Renal pelvis (tissue), 4 donors: Measurements from ENCODE around the gene TXNDC12. TPM values are rescaled to one million over a fixed set of nuclear protein-coding genes. Genes with fewer than 3 reads are reported as not detected.
"Not testable (repeated sequence)": the region's sequence is repeated elsewhere in the genome, so short reads cannot be mapped to it uniquely, and the experiment has no call there.

Source experiments
- DNase-seq: peaks from one replicate; pipeline ENCODE4 v3.0.0-alpha.2; 2013
- polyA plus RNA-seq, 3 donors: library from polyadenylated mRNA; unstranded; fragments of 120-200 nt; gene quantifications; one replicate each; pipeline ENCODE4 v1.2.1, GENCODE V29; 2013; ENCODE audit not compliant: insufficient read length in 3 of 3

TXNDC12 gene
- polyA plus RNA-seq, 3 donors: 66.7 to 80.5 (median 79.3) TPM

DNA sequence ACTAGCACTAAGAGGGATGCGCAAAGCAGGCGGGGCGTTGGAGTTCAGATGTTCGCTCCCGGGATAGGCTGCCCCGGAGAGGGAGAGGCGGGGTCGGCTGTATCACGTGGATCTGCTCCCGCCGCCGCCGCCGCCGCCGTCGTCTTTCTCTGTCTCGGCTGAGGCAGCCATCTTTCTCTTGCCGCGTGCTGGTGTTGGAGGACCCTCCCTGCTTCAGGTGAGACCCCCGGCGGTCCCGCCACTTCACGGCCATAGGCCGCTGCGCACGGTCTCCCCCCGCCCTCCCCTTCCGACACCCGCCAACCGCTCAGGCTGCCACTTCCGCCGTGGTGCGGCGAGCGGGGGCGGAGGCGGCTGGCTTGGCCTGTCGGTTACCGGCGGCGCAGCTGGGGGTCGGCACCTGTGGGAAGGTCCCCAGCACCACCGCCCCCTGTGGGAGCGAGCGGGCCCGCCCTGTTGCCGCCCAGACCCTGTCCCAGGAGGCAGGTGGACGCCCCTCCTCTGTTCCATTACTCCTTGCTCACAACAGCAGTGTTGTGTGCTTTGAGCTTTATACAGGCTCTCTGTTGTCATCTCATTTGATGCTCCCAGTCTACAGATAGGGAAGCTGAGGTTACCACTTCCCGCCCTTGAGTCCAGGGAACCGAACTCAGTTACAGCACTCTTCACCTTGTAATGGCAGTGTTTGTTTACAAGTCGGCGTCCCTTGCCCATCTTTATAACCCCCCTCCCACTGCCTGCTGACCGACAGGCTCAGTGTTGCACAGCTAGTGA, 1.4 kb upstream of the TXNDC12 start, which contains the start of gene BTF3L4:
Gene BTF3L4 (plus strand): TSS at position 133 of the 774 bp plus-strand sequence. CDS start 3,553 bp downstream, outside the sequence.
- DNase-seq: peak; percentile 95

DNA sequence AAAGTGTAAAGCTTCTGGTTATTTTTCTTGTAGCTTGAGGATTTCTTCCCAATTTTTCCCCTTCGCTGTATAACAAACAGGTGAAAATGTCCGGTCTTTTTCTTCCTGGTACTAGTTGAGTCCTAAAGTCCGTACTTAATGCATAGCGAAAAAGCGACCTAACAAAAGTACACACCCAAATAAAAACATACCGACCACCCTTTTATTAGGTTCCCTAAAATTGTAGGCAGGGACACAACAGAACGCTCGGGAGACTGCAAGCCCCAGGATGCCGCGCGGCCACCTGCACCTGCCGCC, 823 bp upstream of the TXNDC12 start:
- DNase-seq: no peak

DNA sequence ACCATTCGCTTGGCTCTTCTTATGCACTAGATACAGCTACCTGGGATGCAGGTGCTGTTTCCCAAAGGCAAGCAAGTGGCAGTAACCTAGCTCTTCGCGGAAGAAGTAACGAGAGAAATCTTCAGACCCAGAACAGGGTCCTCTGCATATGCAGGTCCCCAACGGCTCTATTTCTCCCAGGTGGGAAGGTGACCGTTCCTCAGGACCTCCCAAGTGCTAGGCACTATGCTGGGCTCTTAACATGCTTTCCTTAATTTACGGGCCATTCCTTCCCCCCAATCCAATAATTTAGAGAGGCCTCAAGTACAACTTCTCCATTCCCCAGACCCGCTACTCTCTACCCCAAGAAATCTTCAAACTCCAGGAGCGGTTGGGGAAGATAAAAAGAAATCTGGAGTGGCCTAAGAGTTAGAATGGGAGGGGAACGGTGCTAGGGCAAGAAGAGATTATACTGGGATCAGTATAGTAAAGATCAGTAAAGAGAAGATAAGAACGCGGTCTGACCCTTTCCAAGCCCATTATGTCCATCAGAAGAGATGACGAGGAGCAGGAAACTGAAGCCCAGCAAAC, 410 bp downstream of the TXNDC12 start:
- no peak for DNase-seq

DNA sequence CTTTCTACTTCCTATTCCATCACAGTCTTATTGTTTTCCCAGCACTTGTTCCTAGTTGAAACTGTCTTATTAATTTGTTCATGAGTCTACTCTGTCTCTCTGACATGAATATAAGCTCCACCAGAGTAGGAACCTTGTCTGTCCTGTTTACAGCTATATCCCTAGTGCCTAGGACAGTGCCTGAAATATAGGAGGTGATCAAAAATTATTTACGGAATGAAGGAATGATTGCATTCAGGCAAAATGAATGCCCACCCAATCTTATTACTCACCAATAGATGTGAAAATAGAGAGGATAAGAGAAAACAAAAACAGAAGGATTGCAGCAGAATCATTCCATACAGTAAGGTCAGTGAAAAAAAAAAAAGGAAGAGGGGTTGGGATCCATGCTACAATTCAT, 1.1 kb downstream of the TXNDC12 start:
- DNase-seq: no peak

DNA sequence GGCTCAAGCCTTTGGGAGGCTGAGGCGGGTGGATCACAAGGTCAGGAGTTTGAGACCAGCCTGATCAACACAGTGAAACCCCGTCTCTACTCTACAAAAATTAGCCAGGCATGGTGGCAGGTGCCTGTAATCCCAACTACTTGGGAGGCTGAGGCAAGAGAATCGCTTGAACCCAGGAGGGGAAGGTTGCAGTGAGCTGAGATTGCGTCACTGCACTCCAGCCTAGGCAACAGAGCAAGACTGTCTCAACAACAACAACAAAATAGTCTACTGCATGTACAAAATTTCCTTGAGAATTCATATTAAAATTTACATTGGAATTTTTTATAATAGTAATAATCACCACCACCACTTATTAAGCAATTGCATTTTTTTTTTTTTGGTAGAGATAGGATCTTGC, 5.7 kb downstream of the TXNDC12 start:
- not testable (repeated sequence) for DNase-seq

DNA sequence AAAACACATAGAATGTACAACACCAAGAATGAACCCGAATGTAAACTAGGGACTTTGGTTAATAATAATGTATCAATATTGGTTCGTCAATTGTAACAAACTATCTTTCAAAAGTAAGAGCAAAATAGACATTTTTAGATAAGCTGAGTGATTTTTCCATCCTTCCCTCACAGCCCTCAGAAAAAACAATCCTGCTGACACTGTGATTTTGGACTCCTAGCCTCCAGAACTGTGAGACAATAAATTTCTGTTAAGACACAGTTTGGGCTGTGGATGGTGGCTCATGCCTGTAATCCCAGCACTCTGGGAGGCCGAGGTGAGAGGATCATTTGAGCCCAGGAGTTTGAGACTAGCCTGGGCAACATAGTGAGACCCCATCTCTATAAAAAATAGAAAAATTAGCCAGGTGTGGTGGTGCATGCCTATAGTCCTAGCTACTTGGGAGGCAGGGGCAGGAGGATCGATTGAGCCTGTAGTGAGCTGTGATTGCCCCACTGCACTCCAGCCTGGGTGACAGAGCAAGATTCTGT, 9.3 kb downstream of the TXNDC12 start:
- DNase-seq: not testable (repeated sequence)

DNA sequence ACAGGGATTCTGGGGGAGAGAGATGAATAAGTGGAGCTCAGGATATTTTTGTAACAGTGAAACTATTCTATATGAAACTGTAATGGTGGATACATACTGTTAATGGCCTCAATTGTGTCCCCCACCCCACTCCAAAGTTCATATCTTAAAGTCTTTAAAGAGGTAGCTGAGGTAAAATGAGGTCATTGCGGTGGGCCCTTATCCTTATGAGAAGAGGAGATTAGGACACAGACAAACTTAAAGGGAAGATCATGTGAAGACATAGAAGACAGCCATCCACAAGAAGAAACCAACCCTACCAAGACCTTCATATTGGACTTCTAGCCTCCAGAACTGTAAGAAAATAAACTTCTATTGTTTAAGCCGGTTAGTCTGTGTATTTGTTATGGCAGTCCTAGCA, 9.8 kb downstream of the TXNDC12 start:
- DNase-seq: no peak

DNA sequence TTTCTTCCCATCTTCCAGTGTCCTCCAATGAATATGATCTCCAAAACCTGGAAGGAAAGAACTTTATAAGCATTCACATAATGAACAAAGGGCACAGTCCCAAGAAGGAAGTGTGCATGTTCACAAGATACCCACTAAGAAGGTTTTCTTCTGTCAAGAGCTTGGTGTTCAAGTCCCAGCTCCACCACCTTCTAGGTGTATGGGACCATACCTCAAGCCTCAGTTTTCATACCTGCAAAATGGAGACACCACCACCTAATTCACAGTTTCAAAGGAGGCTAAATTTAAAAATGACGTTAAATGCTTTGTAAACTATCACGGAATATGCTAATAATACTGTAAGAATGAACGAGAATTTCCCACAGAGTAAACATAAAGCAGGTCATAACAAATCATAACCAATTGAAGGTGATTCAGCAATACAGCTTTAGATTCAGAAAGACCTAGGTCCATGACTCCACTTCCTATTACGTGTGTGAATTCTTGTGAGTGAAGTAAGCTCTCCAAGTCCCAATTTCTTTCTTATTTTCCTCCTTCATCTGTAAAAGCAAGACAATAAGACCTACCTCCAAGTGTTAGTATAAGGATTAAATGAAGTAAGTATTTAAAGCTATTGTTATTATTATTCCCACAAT, 13.3 kb downstream of the TXNDC12 start:
- DNase-seq: no peak

DNA sequence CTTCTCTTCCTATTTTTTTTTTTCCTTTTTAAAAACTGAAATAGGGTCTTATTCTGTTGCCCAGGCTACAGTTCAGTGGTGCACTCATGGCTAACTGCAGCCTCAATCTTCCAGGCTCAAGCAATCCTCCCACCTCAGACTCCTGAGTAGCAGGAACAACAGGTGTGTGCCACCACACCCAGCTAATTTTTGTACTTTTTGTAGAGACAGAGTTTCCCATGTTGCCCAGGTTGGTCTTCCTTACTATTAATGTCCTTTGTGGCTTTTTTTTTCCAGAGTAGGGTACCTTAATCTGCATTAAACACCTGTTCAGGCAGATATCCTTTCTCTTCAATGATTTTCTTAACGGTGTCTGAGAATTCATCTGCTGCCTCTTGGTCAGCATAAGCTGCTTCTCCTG, 17.1 kb downstream of the TXNDC12 start:
- DNase-seq: no peak

DNA sequence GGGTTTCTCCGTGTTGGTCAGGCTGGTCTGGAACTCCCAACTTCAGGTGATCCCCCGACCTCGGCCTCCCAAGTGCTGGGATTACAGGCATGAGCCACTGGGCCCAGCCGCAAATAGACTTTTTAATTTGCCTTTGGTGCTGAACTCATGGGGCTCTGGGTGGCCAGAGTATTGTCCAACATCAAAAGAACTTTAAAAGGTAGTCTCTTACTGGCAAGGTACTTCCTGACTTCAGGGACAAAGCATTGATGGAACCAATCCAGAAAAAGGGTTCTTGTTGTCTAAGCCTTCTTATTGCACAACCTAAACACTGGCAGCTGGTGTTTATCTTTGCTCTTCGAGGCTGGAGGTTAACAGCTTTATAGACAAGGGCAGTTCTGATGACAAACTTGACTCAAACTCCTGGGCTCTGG, 17.6 kb downstream of the TXNDC12 start:
- no peak for DNase-seq

DNA sequence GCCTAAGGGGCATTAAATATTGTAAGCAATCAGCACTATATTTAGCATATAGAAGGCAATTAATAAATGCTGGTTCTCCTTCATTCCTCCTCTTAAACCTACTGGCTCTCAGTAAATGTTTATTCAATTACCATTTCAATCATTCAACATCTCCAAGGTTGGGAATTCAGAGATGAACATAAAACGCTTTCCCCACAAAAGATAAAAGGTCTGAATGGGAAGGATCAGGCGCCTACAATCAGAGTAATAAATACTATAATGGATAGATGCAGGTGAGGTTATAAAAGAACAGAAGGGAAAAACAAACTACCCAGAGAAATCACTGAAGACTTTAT, 21.0 kb downstream of the TXNDC12 start:
- no peak for DNase-seq

DNA sequence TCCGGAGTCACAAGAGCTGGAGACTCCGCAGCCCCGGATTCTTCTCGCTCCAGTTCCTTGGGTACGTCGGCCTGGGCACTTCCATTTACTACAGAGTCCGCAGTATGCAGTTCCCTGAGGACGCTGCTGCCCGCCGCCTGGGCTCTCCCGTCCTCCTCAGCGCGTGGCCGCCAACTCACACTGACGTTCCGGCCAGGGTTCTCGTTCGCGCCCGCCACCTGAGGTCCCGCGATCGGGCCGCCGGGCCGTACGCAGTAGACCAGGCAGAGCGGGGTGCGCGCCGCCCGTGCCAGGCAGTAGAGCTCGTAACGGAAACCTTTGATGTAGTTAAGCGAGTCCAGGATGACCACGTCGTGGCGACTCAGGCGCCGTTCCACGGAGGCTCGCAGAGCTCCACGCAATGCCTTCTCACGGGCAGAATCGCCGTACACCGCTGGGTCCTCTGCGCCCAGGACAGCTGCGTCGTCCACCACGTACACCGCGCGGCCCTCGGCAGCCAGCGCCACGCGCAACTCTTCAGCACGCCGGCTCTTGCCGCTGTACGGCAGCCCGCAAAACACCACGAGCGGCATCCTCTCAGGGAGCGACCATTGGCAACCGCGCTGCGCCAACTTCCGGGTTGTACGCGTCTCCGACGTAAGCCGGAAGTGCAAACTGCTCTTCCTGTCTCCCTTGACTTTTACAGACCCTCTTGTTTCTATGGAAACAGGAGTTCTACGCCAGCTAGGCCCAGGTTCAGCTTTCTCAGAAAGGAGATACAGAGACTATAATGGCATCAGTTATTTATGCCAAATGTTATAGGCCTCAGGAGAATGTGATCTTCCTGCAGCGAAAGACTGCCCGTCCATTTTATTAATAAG, 21.6 kb downstream of the TXNDC12 start, which contains the start of gene KTI12:
Gene KTI12 (minus strand): TSS at position 621 of the 860 bp plus-strand sequence. CDS start 49 bp downstream, at position 572.
- peak; percentile 91 for DNase-seq

DNA sequence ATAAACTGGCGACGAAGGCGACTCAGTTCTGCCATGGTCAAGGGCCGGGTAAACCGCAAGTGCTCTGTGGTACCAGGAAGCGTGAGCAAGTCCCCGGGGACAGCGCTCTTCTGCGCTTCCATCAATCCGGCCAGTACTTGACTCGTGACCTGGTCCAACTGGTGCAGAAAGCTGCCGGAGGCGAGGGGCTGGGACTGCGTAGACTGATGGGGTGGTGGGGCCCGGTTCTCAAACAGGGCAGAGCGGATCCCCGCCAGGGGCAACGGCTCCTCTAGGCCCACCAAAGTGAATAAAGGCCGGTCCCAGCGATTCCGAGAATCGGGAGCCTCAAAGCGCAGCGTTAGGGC, 22.2 kb downstream of the TXNDC12 start:
- DNase-seq: no peak

DNA sequence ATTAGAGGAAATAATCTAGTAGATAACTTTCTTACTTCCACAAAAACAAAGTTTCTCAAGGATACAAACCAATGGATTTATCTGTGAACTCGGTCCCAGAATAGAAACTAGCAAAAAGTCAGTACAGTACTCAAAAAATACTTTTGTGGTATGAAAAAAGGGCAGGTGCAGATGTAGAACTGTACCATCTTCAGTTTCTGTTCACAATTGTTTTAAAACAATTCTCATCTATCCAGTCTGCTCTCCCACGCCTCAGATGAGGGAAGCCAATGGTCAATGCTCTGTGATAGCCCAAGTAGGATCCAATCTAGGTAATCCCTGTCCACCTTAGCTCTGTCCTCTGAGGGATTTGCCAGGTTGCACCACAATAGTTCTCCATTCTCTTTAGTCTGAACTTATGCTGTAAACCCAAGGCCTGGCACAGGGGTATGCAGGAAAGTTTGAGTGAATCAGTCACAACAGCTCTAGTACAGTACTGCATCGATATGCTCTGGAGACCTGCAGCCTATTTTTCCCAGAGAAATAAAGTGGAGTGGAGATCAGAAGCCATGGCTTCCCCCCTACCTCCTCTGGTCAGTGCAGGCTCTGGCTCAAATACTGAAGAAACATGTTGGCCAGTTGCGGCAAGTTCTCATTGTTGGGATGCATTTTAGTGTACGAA, 22.7 kb downstream of the TXNDC12 start:
- DNase-seq: no peak

DNA sequence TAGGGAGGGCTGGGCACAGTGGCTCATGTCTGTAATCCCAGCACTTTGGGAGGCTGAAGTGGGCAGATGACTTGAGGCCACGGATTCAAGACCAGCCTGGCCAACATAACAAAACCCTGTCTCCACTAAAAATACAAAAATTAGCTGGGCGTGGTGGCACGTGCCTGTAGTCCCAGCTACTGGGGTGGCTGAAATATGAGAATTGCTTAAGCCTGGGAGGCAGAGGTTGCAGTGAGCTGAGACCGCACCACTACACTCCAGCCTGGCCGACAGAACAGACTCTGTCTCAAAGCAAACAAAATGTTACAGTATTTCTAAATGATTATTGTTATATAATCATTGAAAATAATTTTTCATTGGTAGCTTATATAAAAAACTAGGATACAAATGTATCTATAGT, 26.2 kb downstream of the TXNDC12 start:
- not testable (repeated sequence) for DNase-seq

DNA sequence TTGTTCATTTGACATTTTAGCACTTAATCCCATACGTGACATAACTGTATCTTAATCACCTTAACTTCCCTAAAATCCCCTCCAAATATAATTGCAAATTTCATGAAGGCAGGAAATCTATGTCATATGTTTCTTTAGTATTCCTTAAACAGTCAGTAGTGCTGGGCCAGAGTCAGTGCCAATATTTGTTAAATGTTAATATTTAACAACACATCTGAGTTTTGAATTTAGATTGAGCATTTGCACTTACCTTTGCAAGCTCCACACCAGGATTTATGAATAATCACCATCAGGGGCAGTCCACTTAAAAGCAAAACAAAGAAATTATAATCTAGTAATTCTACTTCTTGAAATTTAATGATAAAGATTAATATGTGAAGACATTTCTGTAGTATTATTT, 26.7 kb downstream of the TXNDC12 start:
- DNase-seq: no peak

DNA sequence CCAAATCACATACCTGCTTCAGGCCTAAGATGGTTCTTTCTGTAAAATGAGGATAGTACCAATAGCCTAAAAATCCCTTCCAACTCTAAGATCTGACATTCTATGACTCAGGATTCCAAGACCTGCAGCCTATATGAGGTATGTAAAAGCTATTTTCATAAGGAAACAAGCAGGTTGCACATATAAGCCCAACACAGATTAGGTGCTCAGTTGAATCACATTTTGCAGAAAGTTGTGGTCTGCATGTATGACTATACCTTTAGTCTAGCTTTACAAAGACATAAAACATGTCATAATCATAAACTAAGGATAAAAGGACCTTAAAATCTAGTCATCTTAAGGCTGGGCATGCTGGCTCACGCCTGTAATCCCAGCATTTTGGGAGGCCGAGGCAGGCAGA, 28.7 kb downstream of the TXNDC12 start:
- no peak for DNase-seq

DNA sequence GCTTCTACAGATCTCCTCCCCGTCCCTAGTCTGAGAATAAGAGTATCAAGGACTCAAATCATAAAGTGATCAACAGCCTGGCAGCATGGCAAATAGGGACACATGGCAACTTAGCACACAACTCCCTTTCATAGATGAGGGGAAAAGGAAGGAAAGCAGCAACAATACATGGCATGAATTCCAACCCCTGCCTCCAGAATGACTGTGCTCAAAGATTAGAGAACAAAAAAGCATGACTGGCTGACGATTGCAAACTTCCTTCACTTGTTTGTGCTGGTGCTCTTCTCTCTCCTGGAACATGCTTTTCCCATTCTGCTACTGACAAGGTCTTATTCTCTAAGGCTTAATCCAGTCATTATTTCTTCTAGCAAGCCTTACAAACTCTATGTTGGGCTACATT, 32.9 kb downstream of the TXNDC12 start:
- no peak for DNase-seq

DNA sequence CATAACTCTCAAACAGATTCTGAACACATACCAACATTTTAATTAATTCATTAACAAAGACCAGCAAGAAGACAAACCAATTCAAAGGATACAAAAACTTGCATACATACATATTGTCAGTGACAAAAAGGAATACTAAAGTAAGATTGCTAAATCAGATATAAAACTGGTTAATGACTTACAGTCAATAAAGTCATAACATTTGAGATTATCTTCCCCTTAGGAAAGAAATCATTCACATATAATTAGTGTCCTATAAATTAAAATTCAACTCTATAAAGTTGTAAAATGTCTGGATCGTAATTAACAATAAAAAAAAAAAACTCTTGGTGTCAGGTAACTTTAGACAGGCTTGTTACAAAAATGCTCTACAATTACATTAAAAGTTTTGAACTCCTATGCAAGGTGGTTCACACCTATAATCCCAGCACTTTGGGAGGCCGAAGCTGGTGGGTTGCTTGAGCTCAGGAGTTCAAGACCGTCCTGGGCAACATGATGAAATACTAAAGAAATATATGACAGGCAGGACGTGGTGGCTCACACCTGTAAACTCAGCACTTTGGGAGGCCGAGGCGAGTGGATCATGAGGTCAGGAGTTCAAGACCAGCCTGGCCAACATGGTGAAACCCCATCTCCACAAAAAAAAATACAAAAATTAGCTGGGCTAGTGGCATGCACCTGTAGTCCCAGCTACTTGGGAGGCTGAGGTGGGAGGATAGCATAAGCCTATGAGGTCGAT, 46.8 kb downstream of the TXNDC12 start:
- DNase-seq: no peak

DNA sequence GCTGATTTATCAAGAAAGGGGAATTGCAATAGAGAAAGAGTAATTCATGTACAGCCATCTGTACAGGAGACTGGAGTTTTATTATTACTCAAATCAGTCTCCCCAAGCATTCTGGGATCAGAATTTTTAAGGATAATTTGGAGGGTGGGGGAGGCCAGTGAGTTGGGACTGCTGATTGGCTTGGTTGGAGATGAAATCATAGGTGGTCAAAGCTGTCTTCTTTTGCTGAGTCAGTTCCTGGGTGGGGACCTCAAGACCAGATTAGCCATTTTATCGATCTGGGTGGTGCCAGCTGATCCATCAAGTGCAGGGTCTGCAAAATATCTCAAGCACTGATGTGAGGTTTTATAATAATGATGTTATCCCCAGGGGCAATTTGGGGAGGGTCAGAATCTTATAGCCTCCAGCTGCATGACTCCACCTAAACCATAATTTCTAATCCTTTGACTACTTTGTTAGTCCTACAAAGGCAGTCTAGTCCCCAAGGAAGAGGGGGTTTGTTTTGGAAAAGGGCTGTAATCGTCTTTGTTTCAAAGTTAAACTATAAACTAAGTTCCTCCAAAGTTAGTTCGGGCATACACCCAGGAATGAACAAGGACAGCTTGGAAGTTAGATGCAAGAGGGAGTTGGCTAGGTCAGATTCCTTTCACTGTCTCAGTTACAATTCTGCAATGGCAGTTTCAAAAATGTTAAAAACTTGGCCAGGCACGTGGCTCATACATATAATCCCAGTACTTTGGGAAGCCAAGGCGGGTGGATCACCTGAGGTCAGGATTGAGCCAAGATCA, 47.6 kb downstream of the TXNDC12 start:
- DNase-seq: no peak
